Activated naive CD4-positive, alpha-beta T cell treated with anti-CD3 and anti-CD28 coated beads for 36 hours (primary cell): ENCODE measurements around the gene OR6C76. TPM values are rescaled to one million over a fixed set of nuclear protein-coding genes. Genes with fewer than 3 reads are reported as not detected.
"Not testable (repeated sequence)": the region's sequence is repeated elsewhere in the genome, so short reads cannot be mapped to it uniquely, and the experiment has no call there.

Experiments used
- CTCF ChIA-PET: fragments of 350-600 bp; sonication (Branson Sonifier 250); formaldehyde crosslinking; loops from one replicate; lab custom pipeline; 2021; ENCODE audit warnings: antibody characterized with exemption; lab: Charles Lee
- DNase-seq: peaks from one replicate; pipeline ENCODE4 v3.0.0-alpha.2; 2020
- H3K27ac Mint-ChIP-seq: one replicate; pipeline ENCODE4 v1.8.0; 2021; ENCODE audit warnings: mild to moderate bottlenecking, mixed read lengths
- H3K27me3 Mint-ChIP-seq: one replicate; pipeline ENCODE4 v1.8.0; 2021; ENCODE audit warnings: low read depth, mixed read lengths
- H3K36me3 Mint-ChIP-seq: one replicate; pipeline ENCODE4 v1.8.0; 2021; ENCODE audit warnings: low read depth, mixed read lengths
- H3K4me1 Mint-ChIP-seq: one replicate; pipeline ENCODE4 v1.8.0; 2021; ENCODE audit warnings: low read depth, mixed read lengths
- H3K4me3 Mint-ChIP-seq: one replicate; pipeline ENCODE4 v1.8.0; 2021; ENCODE audit warnings: mild to moderate bottlenecking, moderate library complexity, mixed read lengths
- H3K9me3 Mint-ChIP-seq: one replicate; pipeline ENCODE4 v1.8.0; 2021; ENCODE audit warnings: mixed read lengths
- intact Hi-C: fragments of 100-400 bp; cut with micrococcal nuclease; formaldehyde crosslinking; loops from one replicate; pipeline ENCODE4 v1.15.1; 2023
- total RNA-seq, 2 experiments: library from RNA; stranded (reverse); gene quantifications; one replicate each; pipeline ENCODE4 v1.2.3, GENCODE V29; 2021

Gene OR6C76
- not detected for total RNA-seq

DNA sequence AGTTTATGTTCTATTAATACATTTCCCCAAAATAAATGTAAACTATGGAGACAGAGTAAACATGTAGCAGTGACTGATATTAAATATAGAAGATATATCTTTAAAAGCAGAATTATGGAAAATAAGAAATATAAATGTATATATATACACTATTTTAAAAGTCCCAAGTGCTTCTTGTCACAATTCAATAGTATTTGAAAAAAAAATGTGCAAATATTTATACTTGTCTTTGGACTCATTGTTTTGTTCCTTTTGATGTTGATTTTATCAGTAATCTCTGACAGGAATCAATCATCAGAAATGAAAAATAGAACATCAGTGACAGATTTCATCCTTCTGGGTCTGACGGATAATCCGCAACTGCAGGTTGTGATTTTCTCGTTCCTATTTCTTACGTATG is at the start of gene OR6C76:
TSS of gene OR6C76 (plus strand) at position 301 of the 400 bp plus-strand sequence. CDS start at position 301, 0 bp downstream.
- peaks cover 10% of the 10 kb centered on the region for H3K27me3 Mint-ChIP-seq
- DNase-seq, result no peak
- intact Hi-C loops, result no loop called here
- H3K9me3 Mint-ChIP-seq, result no peaks in the 10 kb centered on the region
- no peaks in the 10 kb centered on the region for H3K36me3 Mint-ChIP-seq
- CTCF ChIA-PET, result no interaction called here
- H3K4me3 Mint-ChIP-seq, result no peak within 1 kb of the TSS
- no peak within 1 kb of the TSS for H3K27ac Mint-ChIP-seq
- no peaks in the 10 kb centered on the region for H3K4me1 Mint-ChIP-seq

DNA sequence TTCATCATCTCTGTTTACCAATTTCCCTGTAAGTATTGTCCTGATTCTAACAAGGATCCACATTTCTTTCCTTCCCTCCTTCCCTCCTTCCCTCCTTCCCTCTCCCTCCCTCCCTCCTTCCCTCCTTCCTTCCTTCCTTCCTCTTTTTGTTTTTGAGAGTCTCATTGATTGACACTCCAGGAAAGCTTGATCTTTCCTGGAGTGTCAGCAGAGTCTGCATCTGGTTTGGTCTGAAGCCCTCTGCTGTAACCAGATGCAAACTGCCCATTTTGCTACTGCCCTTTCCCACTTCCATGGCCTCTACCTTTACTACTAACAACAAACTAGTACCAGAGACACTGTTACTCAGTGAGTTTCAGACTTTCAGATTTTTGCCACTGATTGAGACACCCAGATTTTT is 40.2 kb upstream of the OR6C76 start:
- no peak overlapping the region for H3K4me3 Mint-ChIP-seq
- H3K27me3 Mint-ChIP-seq, result peaks cover 9% of the 10 kb centered on the region
- DNase-seq, result no peak
- intact Hi-C loops, result no loop called here
- no peak overlapping the region for H3K27ac Mint-ChIP-seq
- H3K36me3 Mint-ChIP-seq, result no peaks in the 10 kb centered on the region
- no peaks in the 10 kb centered on the region for H3K9me3 Mint-ChIP-seq
- H3K4me1 Mint-ChIP-seq, result no peaks in the 10 kb centered on the region
- CTCF ChIA-PET, result no interaction called here

DNA sequence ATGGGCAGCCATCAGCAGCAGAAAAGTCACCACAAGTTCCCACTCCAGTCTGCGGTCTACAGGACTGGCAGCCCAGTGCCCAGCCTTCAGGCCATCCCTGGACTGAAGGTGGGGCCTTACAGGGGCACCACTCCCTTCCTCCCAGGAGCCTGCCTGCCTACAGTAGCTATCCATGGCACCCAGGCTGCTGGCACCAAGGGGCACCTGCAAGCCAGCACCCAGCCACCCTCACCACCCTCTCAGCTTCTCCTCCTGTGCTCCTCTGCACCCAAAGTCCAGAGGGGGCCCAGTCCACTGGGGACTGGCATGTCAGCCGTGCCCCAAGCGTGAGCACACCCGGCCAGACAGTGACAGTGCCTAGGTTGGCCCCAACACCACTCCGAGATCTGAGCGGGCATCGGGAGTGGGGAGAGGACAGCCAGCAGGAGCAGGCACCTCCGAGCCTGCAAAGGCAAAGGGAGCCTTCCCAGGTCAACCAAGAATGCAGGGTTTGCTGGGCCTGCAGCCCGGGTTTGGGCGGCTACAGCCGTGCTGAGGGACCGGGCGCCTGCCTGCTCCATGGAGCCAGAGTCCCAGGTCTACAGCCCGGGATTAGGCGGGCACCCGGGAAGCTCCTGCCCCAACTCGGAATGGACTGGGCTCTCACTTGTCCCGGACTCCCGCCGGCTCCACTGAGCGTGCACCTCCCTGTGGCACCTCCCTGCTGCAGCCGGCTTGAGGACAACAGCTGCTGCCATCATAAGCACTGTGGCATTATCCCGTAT is 33.8 kb upstream of the OR6C76 start:
- no peak overlapping the region for H3K4me3 Mint-ChIP-seq
- no peaks in the 10 kb centered on the region for H3K4me1 Mint-ChIP-seq
- intact Hi-C loops, result no loop called here
- CTCF ChIA-PET, result no interaction called here
- H3K36me3 Mint-ChIP-seq, result no peaks in the 10 kb centered on the region
- H3K27me3 Mint-ChIP-seq, result no peaks in the 10 kb centered on the region
- H3K27ac Mint-ChIP-seq, result no peak overlapping the region
- DNase-seq, result no peak
- H3K9me3 Mint-ChIP-seq, result no peaks in the 10 kb centered on the region

DNA sequence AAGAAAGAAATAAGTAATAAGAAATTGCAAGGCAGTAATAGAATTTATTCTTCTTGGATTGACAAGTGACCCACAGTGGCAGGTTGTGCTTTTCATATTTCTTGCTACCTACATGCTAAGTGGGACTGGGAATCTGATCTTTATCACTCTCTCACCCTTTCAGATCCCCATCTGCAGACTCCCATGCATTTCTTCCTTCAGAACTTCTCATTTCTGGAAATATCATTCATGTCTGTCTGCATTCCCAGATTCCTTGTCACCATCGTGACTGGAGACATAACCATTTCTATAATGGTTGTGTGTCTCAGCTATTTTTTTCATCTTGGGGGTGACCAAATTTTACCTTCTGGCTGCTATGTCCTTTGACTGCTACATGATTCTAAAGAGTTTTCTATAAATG is 29.7 kb upstream of the OR6C76 start:
- Mint-ChIP-seq H3K9me3 (no peaks in the 10 kb centered on the region), H3K27me3 (peaks cover 8% of the 10 kb centered on the region), H3K4me1 (no peaks in the 10 kb centered on the region), H3K27ac (no peak overlapping the region), H3K4me3 (no peak overlapping the region), H3K36me3 (no peaks in the 10 kb centered on the region)
- intact Hi-C loops, result no loop called here
- CTCF ChIA-PET, result interaction anchor here (0.6 kb wide), 1 partner anchor 20 kb away, joined by 3 read pairs; no protein-coding TSS in a partner anchor
- DNase-seq, result no peak

DNA sequence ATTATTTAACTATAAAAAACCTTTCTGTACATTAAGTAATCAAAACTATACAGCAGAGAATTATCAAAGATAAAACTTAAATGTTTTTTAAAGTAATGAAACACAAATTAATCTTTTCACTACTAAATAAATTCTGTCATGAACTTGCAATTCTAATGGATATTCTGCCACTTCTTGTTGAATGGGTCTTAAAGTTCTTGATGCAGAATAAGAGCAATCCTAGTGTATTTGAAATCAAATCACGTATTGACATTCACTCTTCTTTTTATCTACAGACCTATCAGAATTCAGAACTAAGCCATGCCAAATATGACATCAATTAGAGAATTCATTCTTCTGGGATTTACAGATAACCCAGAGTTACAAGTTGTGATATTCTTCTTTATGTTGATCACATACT is 25.8 kb upstream of the OR6C76 start, which contains the start of gene OR6C65:
TSS of gene OR6C65 (plus strand) at position 301 of the 400 bp plus-strand sequence. CDS start at position 301, 0 bp downstream.
- no peak within 1 kb of the TSS for H3K4me3 Mint-ChIP-seq
- intact Hi-C loops, result no loop called here
- no peak within 1 kb of the TSS for H3K27ac Mint-ChIP-seq
- peaks cover 11% of the 10 kb centered on the region for H3K27me3 Mint-ChIP-seq
- H3K36me3 Mint-ChIP-seq, result no peaks in the 10 kb centered on the region
- DNase-seq, result no peak
- CTCF ChIA-PET, result interaction anchor here (0.9 kb wide), 1 partner anchor 267 kb away, joined by 3 read pairs; no protein-coding TSS in a partner anchor
- no peaks in the 10 kb centered on the region for H3K9me3 Mint-ChIP-seq
- H3K4me1 Mint-ChIP-seq, result no peaks in the 10 kb centered on the region

DNA sequence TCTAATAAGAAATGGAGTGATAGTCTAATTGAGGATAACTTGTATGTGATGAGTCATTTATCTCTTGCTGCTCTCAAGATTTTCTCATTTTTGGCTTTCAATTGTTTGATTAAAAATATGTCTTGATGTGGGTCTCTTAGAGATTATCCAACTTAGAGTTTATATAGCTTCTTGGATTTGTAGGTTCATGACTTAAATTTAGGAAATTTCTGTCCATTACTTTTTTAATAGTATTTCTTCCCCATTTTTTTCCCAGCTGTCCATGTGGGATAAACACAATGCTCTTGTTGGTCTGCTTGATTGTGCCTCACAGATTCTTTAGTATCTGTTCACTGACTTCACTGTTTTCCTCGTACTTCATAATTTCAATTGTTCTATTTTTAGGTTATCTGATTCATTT is 18.2 kb upstream of the OR6C76 start:
- intact Hi-C loops, result no loop called here
- Mint-ChIP-seq H3K27me3 (peaks cover 14% of the 10 kb centered on the region), H3K36me3 (no peaks in the 10 kb centered on the region), H3K27ac (no peak overlapping the region), H3K4me3 (no peak overlapping the region), H3K9me3 (peaks cover 7% of the 10 kb centered on the region), H3K4me1 (no peaks in the 10 kb centered on the region)
- CTCF ChIA-PET, result no interaction called here
- no peak for DNase-seq

DNA sequence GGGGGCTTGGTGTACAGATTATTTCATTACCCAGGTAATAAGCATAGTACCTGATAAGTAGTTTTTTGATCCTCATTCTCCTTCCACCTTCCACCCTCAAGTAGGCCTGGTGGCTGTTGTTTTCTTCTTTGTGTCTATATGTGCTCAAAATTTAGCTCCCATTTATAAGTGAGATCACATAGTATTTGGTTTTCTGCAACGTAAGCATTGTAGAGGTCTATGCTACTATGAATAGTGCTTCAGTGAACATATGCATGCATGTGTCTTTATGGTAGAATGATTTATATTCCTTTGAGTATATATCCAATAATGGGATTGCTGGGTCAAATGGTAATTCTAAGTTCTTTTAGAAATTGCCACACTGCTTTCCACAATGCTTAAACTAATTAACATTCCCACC is 16.9 kb upstream of the OR6C76 start:
- H3K9me3 Mint-ChIP-seq, H3K36me3 Mint-ChIP-seq, H3K27ac Mint-ChIP-seq, DNase-seq, intact Hi-C loops, H3K4me1 Mint-ChIP-seq, CTCF ChIA-PET, H3K4me3 Mint-ChIP-seq: not testable (repeated sequence)
- peaks cover 16% of the 10 kb centered on the region for H3K27me3 Mint-ChIP-seq

DNA sequence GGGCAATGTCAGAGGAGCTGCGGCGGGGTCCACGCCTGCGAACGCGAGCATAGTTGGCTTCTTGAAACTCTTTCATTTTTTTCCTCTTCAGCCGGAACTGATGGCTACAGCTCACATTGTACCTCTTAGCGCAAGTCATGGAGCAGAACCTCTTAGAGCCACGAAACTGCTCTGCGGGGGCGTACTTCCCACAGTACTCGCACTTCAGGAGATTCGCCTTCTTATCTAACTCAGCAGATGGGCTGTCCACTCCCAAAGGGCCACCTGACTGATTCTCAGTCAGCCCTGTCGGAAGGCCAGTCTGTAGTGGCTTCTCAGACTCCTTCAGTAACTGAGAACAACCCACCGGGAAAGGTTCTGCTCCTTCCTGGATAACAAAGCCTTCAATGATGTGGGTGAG is 13.9 kb upstream of the OR6C76 start:
- H3K27ac Mint-ChIP-seq, H3K4me1 Mint-ChIP-seq, H3K9me3 Mint-ChIP-seq, DNase-seq, H3K4me3 Mint-ChIP-seq, intact Hi-C loops, CTCF ChIA-PET, H3K36me3 Mint-ChIP-seq: not testable (repeated sequence)
- peaks cover 37% of the 10 kb centered on the region for H3K27me3 Mint-ChIP-seq

DNA sequence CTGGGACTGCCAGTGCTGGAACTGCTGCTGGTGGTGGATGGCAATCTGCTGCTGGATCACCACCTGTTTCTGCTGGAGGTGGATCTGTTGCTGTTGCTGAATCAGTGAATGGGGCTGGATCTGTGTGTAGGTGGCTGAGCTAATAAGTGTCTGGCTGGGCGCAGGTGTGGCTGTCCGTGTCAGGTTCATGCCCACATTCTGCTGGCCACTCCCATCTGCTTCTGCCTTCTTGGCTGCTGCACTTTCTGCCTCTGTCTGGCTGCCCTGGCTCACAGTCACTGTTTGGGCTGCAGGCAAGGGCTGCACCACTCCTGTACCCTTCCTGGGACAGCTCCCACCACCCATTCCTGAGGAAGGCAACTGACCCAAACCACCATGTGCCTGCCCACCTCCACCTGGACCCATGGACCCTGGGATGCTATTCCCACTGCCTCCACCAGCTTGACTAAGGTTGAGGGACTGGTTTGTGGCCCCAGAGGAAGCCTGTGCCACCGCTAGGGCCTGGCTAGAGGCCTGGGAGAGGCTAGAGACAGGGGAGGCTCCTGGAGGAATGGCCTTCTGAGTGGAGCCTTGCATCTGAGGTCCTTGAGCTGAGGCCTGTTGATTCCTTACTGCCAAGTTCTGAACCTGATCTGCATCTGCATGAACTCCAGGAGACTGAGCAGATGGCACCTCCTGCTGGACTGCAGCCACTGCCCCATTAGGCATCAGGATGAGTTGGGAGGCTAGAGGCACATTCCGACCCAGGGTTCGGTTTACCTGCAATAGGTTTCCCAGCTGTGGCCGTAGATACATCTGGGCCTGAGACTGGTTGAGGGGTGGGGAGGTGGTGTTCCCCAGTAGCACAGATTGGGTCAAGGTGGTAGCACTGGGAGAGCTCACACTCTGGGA is 12.3 kb upstream of the OR6C76 start:
- DNase-seq, H3K4me3 Mint-ChIP-seq, H3K9me3 Mint-ChIP-seq, H3K27ac Mint-ChIP-seq, intact Hi-C loops, H3K4me1 Mint-ChIP-seq, H3K36me3 Mint-ChIP-seq: not testable (repeated sequence)
- CTCF ChIA-PET, result interaction anchor here (0.7 kb wide), 1 partner anchor 243 kb away, joined by 3 read pairs; no protein-coding TSS in a partner anchor
- peaks cover 46% of the 10 kb centered on the region for H3K27me3 Mint-ChIP-seq

DNA sequence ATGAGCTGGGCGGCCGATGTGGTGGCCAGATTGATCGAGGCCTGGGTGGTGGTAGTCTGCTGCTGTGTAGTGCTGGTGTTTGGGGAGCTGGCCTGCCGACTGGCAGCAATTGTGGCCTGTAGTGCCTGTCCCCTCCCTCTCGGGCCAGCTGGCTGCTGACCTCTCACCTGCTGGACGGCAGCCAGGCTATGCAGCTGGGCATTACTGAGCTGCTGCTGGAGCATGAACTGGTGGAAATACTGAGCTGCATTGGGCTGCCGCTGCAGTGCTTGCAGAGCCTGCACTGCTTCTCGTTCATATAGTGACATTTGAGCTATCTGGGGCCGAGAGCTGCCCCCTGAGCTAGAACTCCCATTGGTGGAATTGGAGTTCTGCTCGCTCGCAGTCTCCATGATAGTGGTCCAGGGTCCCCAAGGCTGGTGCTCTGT is 11.6 kb upstream of the OR6C76 start:
- H3K4me3 Mint-ChIP-seq, H3K27ac Mint-ChIP-seq, H3K9me3 Mint-ChIP-seq, intact Hi-C loops, H3K4me1 Mint-ChIP-seq, DNase-seq, H3K36me3 Mint-ChIP-seq: not testable (repeated sequence)
- peaks cover 49% of the 10 kb centered on the region for H3K27me3 Mint-ChIP-seq
- CTCF ChIA-PET, result interaction anchor here (0.7 kb wide), 1 partner anchor 242 kb away, joined by 3 read pairs; no protein-coding TSS in a partner anchor

DNA sequence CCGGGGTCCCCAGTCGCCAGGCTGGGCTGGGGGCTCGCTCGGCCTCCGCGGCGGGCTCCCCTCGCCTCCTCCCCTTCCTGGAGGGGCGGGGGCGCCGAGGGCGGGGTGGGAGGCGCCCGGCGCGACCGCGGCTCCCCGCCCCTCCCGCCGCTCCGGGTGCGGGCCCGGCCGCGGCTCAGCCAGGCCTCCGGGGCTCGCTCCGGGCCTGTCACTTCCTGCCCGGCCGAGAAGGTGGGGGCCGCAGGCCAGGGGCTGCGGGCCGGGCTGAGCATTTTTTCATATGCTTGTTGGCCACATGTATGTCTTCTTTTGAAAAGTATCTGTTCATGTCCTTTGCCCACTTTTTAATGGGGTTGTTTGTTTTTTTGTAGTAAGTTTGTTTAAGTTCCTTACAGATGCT is 11.2 kb upstream of the OR6C76 start:
- H3K9me3 Mint-ChIP-seq, H3K36me3 Mint-ChIP-seq, H3K27ac Mint-ChIP-seq, intact Hi-C loops, H3K4me1 Mint-ChIP-seq, H3K4me3 Mint-ChIP-seq, DNase-seq, CTCF ChIA-PET: not testable (repeated sequence)
- H3K27me3 Mint-ChIP-seq, result peaks cover 54% of the 10 kb centered on the region

DNA sequence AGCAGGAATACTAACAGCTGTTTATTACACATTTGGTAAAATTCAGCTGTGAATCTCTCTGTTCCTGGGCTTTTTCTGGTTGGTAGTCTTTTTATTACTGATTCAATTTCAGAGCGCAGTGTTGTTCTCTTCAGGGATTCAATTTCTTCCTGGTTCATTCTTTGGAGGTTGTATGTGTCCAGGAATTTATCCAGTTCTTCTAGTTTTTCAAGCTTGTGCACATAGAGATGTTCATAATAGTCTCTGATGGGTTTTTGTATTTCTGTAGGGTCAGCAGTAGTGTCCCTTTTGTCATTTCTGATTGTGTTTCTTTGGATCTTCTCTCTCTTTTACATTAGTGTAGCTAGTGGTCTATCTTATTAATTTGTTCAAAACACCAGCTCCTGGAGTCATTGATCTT is 9.1 kb upstream of the OR6C76 start:
- intact Hi-C loops, result no loop called here
- peaks cover 4% of the 10 kb centered on the region for H3K4me1 Mint-ChIP-seq
- H3K36me3 Mint-ChIP-seq, result no peaks in the 10 kb centered on the region
- DNase-seq, result no peak
- no peak overlapping the region for H3K4me3 Mint-ChIP-seq
- CTCF ChIA-PET, result no interaction called here
- H3K9me3 Mint-ChIP-seq, result no peaks in the 10 kb centered on the region
- H3K27me3 Mint-ChIP-seq, result peaks cover 59% of the 10 kb centered on the region
- H3K27ac Mint-ChIP-seq, result no peak overlapping the region
